Astrocyte (in vitro differentiated cells and primary cell): Measurements from ENCODE around the gene STX7. TPM values are rescaled to one million over a fixed set of nuclear protein-coding genes. Genes with fewer than 3 reads are reported as not detected.

Source experiments
- DNase-seq: peaks from one replicate; pipeline ENCODE4 v3.0.0-alpha.2; 2010; ENCODE audit warnings: low read depth
- FAIRE-seq: peaks from 2 replicates; lab custom pipeline; 2011; peaks lifted over from hg19 to GRCh38; lab: Jason Lieb, UNC
- H2AFZ ChIP-seq: 2 replicates; pipeline ENCODE4 v1.6.0; 2012; ENCODE audit warnings: low read depth, low read length, inconsistent platforms
- H3K27ac ChIP-seq: 2 replicates; pipeline ENCODE4 v1.5.1; 2011; ENCODE audit warnings: low read depth, low read length, inconsistent platforms
- H3K27me3 ChIP-seq: 2 replicates; pipeline ENCODE4 v1.6.0; 2011; ENCODE audit warnings: low read length, inconsistent platforms; ENCODE audit not compliant: insufficient read depth
- H3K36me3 ChIP-seq: 2 replicates; pipeline ENCODE4 v1.5.1; 2011; ENCODE audit warnings: low read length, inconsistent platforms; ENCODE audit not compliant: insufficient read depth
- H3K4me1 ChIP-seq: 2 replicates; pipeline ENCODE4 v1.5.1; 2011; ENCODE audit warnings: low read length, inconsistent platforms; ENCODE audit not compliant: insufficient read depth
- H3K4me2 ChIP-seq: 2 replicates; pipeline ENCODE4 v1.6.0; 2012; ENCODE audit warnings: low read length, inconsistent platforms
- H3K4me3 ChIP-seq: 2 replicates; pipeline ENCODE4 v1.5.1; 2011; ENCODE audit warnings: low read depth, mild to moderate bottlenecking, low read length, inconsistent platforms; ENCODE audit not compliant: insufficient read depth
- H3K79me2 ChIP-seq: 2 replicates; pipeline ENCODE4 v1.6.0; 2012; ENCODE audit warnings: mild to moderate bottlenecking, low read length, inconsistent platforms; ENCODE audit not compliant: insufficient read depth
- H3K9ac ChIP-seq: 2 replicates; pipeline ENCODE4 v1.6.0; 2012; ENCODE audit warnings: mild to moderate bottlenecking, low read length, inconsistent platforms
- H3K9me3 ChIP-seq: 2 replicates; pipeline ENCODE4 v1.5.1; 2012; ENCODE audit warnings: low read depth, mild to moderate bottlenecking, low read length, inconsistent platforms; ENCODE audit not compliant: insufficient read depth
- H4K20me1 ChIP-seq: 2 replicates; pipeline ENCODE4 v1.6.0; 2012; ENCODE audit warnings: low read length, inconsistent platforms; ENCODE audit not compliant: insufficient read depth
- H3K27ac Mint-ChIP-seq: one replicate; pipeline ENCODE4 v1.8.0; 2021; ENCODE audit warnings: mild to moderate bottlenecking, mixed read lengths; ENCODE audit not compliant: unreplicated experiment
- H3K27me3 Mint-ChIP-seq: one replicate; pipeline ENCODE4 v1.8.0; 2021; ENCODE audit warnings: low read depth, mixed read lengths; ENCODE audit not compliant: unreplicated experiment
- H3K36me3 Mint-ChIP-seq: one replicate; pipeline ENCODE4 v1.8.0; 2021; ENCODE audit warnings: low read depth, mixed read lengths; ENCODE audit not compliant: unreplicated experiment
- H3K4me1 Mint-ChIP-seq: one replicate; pipeline ENCODE4 v1.8.0; 2021; ENCODE audit warnings: low read depth, mixed read lengths; ENCODE audit not compliant: unreplicated experiment
- H3K4me3 Mint-ChIP-seq: one replicate; pipeline ENCODE4 v1.8.0; 2021; ENCODE audit warnings: mild to moderate bottlenecking, moderate library complexity, mixed read lengths; ENCODE audit not compliant: unreplicated experiment
- H3K9me3 Mint-ChIP-seq: one replicate; pipeline ENCODE4 v1.8.0; 2021; ENCODE audit warnings: mild to moderate bottlenecking, mixed read lengths; ENCODE audit not compliant: unreplicated experiment
- CTCF ChIP-seq: IDR thresholded peaks from 2 replicates; pipeline ENCODE4 v1.5.1; 2011; ENCODE audit warnings: low read depth, mild to moderate bottlenecking, inconsistent platforms, low read length, moderate library complexity; ENCODE audit not compliant: insufficient read depth
- EZH2 ChIP-seq: IDR thresholded peaks from 2 replicates; pipeline ENCODE4 v1.6.1; 2012; ENCODE audit warnings: mild to moderate bottlenecking, low read length, inconsistent platforms; ENCODE audit not compliant: insufficient read depth
- total RNA-seq: library from RNA; stranded (reverse); gene quantifications from 2 replicates; pipeline ENCODE4 v1.2.1, GENCODE V29; 2021

The STX7 gene
- total RNA-seq, 1 donor from 2014 or later: 62.1 TPM

GRCh38 chr6:132423839-132424238, 89.1 kb downstream of the STX7 start:
- H3K27me3 ChIP-seq: no peaks in the 10 kb centered on the region
- no peak overlapping the region for H3K4me3 ChIP-seq
- no peak overlapping the region for H3K4me3 Mint-ChIP-seq
- H3K27ac ChIP-seq: no peak overlapping the region
- peaks cover 5% of the 10 kb centered on the region for H3K36me3 Mint-ChIP-seq
- FAIRE-seq: no peak
- H3K4me1 Mint-ChIP-seq: no peaks in the 10 kb centered on the region
- H3K27ac Mint-ChIP-seq: no peak overlapping the region
- no peaks in the 10 kb centered on the region for H3K27me3 Mint-ChIP-seq
- no peaks in the 10 kb centered on the region for H3K9me3 ChIP-seq
- TF ChIP-seq EZH2 (no peak), CTCF (no peak)
- H3K4me1 ChIP-seq: no peaks in the 10 kb centered on the region
- peaks cover 22% of the 10 kb centered on the region for H3K9me3 Mint-ChIP-seq
- no peaks in the 10 kb centered on the region for H4K20me1 ChIP-seq
- H3K4me2 ChIP-seq: no peak overlapping the region
- no peak overlapping the region for H2AFZ ChIP-seq
- H3K9ac ChIP-seq: no peak overlapping the region
- no peak for DNase-seq
- H3K79me2 ChIP-seq: no peaks in the 10 kb centered on the region
- H3K36me3 ChIP-seq: no peaks in the 10 kb centered on the region

- H3K9me3 Mint-ChIP-seq: peaks cover 18% of the 10 kb centered on the region
- no peaks in the 10 kb centered on the region for H3K36me3 ChIP-seq
- no peaks in the 10 kb centered on the region for H4K20me1 ChIP-seq
- DNase-seq: no peak
- no peak overlapping the region for H3K27ac ChIP-seq
- TF ChIP-seq EZH2: no peak
- TF ChIP-seq CTCF: no peak
- H3K79me2 ChIP-seq: no peaks in the 10 kb centered on the region
- H3K4me3 ChIP-seq: no peak overlapping the region
- H3K27ac Mint-ChIP-seq: no peak overlapping the region
- H3K27me3 ChIP-seq: no peaks in the 10 kb centered on the region
- H3K4me1 ChIP-seq: no peaks in the 10 kb centered on the region
- H3K9ac ChIP-seq: no peak overlapping the region
- no peak overlapping the region for H3K4me2 ChIP-seq
- FAIRE-seq: peak; percentile 13
- H3K4me3 Mint-ChIP-seq: no peak overlapping the region
- peaks cover 3% of the 10 kb centered on the region for H3K9me3 ChIP-seq
- H3K36me3 Mint-ChIP-seq: peaks cover 2% of the 10 kb centered on the region
- no peaks in the 10 kb centered on the region for H3K27me3 Mint-ChIP-seq
- no peaks in the 10 kb centered on the region for H3K4me1 Mint-ChIP-seq
- no peak overlapping the region for H2AFZ ChIP-seq
These were observed 94.5 kb downstream of the STX7 start for GRCh38 chr6:132418235-132418965.

DNA sequence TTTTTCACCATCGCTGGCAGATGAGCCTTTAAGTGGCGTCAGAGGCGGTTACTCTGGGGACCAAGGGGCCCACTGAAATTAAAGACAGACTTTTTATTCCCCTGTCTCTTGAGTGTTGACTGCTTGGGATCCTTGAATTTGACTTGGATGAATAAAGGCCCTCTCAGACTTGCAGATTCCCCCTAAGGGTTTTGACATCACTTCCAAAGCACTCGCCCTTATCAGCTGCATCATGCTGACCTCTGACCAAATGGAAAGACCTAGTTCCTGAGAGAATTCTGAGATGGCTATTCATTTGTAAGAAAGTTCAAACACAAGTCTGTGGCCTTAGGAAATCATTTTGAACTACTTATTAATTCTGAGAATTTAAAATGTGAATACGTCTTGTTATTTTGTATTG, 98.2 kb downstream of the STX7 start:
- H3K27ac ChIP-seq: no peak overlapping the region

More for the DNA sequence above, 98.2 kb downstream of the STX7 start:
- TF ChIP-seq CTCF (no peak), EZH2 (no peak)
- no peak overlapping the region for H2AFZ ChIP-seq
- no peaks in the 10 kb centered on the region for H4K20me1 ChIP-seq
- H3K36me3 ChIP-seq: no peaks in the 10 kb centered on the region
- H3K27ac Mint-ChIP-seq: no peak overlapping the region
- H3K27me3 Mint-ChIP-seq: no peaks in the 10 kb centered on the region
- no peak overlapping the region for H3K4me3 ChIP-seq
- no peak for DNase-seq
- H3K79me2 ChIP-seq: no peaks in the 10 kb centered on the region
- H3K9me3 Mint-ChIP-seq: peaks cover 2% of the 10 kb centered on the region
- H3K4me2 ChIP-seq: no peak overlapping the region
- H3K4me3 Mint-ChIP-seq: no peak overlapping the region
- H3K9ac ChIP-seq: no peak overlapping the region
- no peaks in the 10 kb centered on the region for H3K4me1 ChIP-seq
- peaks cover 11% of the 10 kb centered on the region for H3K4me1 Mint-ChIP-seq
- no peaks in the 10 kb centered on the region for H3K27me3 ChIP-seq
- no peak for FAIRE-seq
- peaks cover 3% of the 10 kb centered on the region for H3K9me3 ChIP-seq
- H3K36me3 Mint-ChIP-seq: no peaks in the 10 kb centered on the region
